Measurements from ENCODE around the gene OTOGL. TPM values are rescaled to one million over a fixed set of nuclear protein-coding genes. Genes with fewer than 3 reads are reported as not detected.

Gene OTOGL
- polyA plus RNA-seq, 1 of the 3 experiments (the other 2 are of a cell fraction): 0.61 TPM

DNA sequence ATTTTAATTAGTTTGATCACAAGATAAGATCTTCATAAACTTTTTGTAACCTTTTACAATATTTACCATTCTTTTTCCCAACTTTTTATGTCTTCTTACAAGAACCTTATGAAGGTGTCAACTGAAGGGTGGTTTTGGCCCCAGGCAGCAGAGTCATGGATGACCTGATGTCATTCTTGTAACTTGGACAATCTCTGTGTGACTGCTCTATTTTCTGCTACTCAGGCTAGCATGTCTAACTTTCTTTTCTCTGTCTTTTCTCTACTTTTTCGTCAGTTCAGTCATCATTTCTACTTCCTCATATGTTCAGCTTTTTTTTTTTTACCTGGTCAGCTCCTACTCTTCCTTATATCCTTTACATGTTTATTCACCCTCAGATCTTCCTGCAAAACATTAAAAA lies 194.0 kb downstream of the OTOGL start:
- Histone ChIP-seq H3K9ac (no peak overlapping the region), H3K9me3 (no peaks in the 10 kb centered on the region)

DNA sequence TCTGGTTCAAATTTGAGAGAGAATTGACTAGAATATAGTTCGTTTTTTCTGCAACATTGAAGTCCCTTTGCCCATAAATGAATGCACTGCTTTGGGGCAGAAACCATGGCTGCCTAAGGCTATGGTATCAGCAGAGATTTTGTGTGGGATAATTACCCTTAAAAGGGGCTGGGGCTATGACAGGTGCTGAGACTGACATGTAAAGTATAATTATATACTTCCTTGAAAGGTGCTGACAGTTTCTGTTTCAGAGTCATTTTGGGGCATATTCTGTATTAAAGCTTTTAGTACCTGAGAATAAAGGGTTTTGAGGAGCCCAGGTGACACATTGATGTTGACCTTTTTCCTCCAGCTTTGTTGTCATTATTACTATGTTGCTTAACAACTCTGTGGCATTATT lies 194.4 kb downstream of the OTOGL start:
- H2AFZ ChIP-seq (ENCODE audit: low read depth): no peak overlapping the region
- H3K27ac ChIP-seq (ENCODE audit: low read depth in 2 of 2, low read length in 1 of 2): no peak overlapping the region
- H3K9ac ChIP-seq: no peak overlapping the region
- no peaks in the 10 kb centered on the region for H3K9me2 ChIP-seq
- no peak overlapping the region for H3K4me2 ChIP-seq
- no peaks in the 10 kb centered on the region for H4K20me1 ChIP-seq (ENCODE audit: insufficient read depth)
- TF ChIP-seq NFIC (IDR thresholded peaks at IDR 0.05; ENCODE audit: borderline replicate concordance) (no peak), GABPA (IDR thresholded peaks at IDR 0.05; ENCODE audit: low read depth) (no peak), TCF12 (IDR thresholded peaks at IDR 0.05) (no peak), RCOR1 (IDR thresholded peaks at IDR 0.05; ENCODE audit: low read length) (no peak)
- TF ChIP-seq, protein P1, sequence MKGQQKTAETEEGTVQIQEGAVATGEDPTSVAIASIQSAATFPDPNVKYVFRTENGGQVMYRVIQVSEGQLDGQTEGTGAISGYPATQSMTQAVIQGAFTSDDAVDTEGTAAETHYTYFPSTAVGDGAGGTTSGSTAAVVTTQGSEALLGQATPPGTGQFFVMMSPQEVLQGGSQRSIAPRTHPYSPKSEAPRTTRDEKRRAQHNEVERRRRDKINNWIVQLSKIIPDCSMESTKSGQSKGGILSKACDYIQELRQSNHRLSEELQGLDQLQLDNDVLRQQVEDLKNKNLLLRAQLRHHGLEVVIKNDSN (IDR thresholded peaks at IDR 0.05; ENCODE audit: borderline replicate concordance, low read depth): no peak
- TF ChIP-seq, protein P2, sequence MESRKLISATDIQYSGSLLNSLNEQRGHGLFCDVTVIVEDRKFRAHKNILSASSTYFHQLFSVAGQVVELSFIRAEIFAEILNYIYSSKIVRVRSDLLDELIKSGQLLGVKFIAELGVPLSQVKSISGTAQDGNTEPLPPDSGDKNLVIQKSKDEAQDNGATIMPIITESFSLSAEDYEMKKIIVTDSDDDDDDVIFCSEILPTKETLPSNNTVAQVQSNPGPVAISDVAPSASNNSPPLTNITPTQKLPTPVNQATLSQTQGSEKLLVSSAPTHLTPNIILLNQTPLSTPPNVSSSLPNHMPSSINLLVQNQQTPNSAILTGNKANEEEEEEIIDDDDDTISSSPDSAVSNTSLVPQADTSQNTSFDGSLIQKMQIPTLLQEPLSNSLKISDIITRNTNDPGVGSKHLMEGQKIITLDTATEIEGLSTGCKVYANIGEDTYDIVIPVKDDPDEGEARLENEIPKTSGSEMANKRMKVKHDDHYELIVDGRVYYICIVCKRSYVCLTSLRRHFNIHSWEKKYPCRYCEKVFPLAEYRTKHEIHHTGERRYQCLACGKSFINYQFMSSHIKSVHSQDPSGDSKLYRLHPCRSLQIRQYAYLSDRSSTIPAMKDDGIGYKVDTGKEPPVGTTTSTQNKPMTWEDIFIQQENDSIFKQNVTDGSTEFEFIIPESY (IDR thresholded peaks at IDR 0.05; ENCODE audit: borderline replicate concordance, low read depth): no peak
- TF ChIP-seq, protein P3, sequence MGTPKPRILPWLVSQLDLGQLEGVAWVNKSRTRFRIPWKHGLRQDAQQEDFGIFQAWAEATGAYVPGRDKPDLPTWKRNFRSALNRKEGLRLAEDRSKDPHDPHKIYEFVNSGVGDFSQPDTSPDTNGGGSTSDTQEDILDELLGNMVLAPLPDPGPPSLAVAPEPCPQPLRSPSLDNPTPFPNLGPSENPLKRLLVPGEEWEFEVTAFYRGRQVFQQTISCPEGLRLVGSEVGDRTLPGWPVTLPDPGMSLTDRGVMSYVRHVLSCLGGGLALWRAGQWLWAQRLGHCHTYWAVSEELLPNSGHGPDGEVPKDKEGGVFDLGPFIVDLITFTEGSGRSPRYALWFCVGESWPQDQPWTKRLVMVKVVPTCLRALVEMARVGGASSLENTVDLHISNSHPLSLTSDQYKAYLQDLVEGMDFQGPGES (IDR thresholded peaks at IDR 0.05; ENCODE audit: low read depth, low read length): no peak
- TF ChIP-seq, protein P4, sequence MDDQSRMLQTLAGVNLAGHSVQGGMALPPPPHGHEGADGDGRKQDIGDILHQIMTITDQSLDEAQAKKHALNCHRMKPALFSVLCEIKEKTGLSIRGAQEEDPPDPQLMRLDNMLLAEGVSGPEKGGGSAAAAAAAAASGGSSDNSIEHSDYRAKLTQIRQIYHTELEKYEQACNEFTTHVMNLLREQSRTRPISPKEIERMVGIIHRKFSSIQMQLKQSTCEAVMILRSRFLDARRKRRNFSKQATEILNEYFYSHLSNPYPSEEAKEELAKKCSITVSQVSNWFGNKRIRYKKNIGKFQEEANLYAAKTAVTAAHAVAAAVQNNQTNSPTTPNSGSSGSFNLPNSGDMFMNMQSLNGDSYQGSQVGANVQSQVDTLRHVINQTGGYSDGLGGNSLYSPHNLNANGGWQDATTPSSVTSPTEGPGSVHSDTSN (IDR thresholded peaks at IDR 0.05): no peak
- peaks cover 38% of the 10 kb centered on the region for H3K27me3 ChIP-seq (ENCODE audit: insufficient read depth)
- POLR2A ChIA-PET: no interaction called here
- no peaks in the 10 kb centered on the region for H3K36me3 ChIP-seq (replicated peaks in 1 of 2; ENCODE audit: control insufficient read depth in 1 of 2, insufficient read depth in 2 of 2, low read length in 1 of 2)
- 0% methylated on average over 1 of the region's 1 CpG for WGBS (ENCODE audit: low lambda C conversion rate)
- DNase-seq: no peak
- no peaks in the 10 kb centered on the region for H3K79me2 ChIP-seq (ENCODE audit: insufficient read depth)
- CTCF ChIA-PET: no interaction called here
- no peaks in the 10 kb centered on the region for H3F3A ChIP-seq (replicated peaks; ENCODE audit: insufficient read depth)
- H3K4me1 ChIP-seq (ENCODE audit: control insufficient read depth in 1 of 2, insufficient read depth in 2 of 2, low read depth in 1 of 2, low read length in 1 of 2): no peaks in the 10 kb centered on the region
- no peak overlapping the region for H3K4me3 ChIP-seq (ENCODE audit: low read depth in 2 of 2, low read length in 1 of 2)
- no peaks in the 10 kb centered on the region for H3K9me3 ChIP-seq

More for the DNA sequence above, 194.0 kb downstream of the OTOGL start:
- Histone ChIP-seq H3K36me3 (replicated peaks in 1 of 2; ENCODE audit: control insufficient read depth in 1 of 2, insufficient read depth in 2 of 2, low read length in 1 of 2) (no peaks in the 10 kb centered on the region), H3K4me3 (ENCODE audit: low read depth in 2 of 2, low read length in 1 of 2) (no peak overlapping the region), H3K27ac (ENCODE audit: low read depth in 2 of 2, low read length in 1 of 2) (no peak overlapping the region), H3K9me2 (no peaks in the 10 kb centered on the region), H3K4me1 (ENCODE audit: control insufficient read depth in 1 of 2, insufficient read depth in 2 of 2, low read depth in 1 of 2, low read length in 1 of 2) (no peaks in the 10 kb centered on the region), H2AFZ (ENCODE audit: low read depth) (no peak overlapping the region), H3F3A (replicated peaks; ENCODE audit: insufficient read depth) (no peaks in the 10 kb centered on the region), H3K79me2 (ENCODE audit: insufficient read depth) (no peaks in the 10 kb centered on the region), H3K4me2 (no peak overlapping the region), H4K20me1 (ENCODE audit: insufficient read depth) (no peaks in the 10 kb centered on the region), H3K27me3 (ENCODE audit: insufficient read depth) (peaks cover 37% of the 10 kb centered on the region)
- 0% methylated on average over 1 of the region's 1 CpG for WGBS (ENCODE audit: low lambda C conversion rate)
- CTCF ChIA-PET: no interaction called here
- DNase-seq: no peak
- TF ChIP-seq, protein P1 (IDR thresholded peaks at IDR 0.05; ENCODE audit: borderline replicate concordance, low read depth): no peak
- no peak for TF ChIP-seq CHD2 (IDR thresholded peaks at IDR 0.05; ENCODE audit: low read length, partially characterized antibody)
- TF ChIP-seq RAD21 (IDR thresholded peaks at IDR 0.05; ENCODE audit: low read length): no peak
- no peak for TF ChIP-seq TAF1 (IDR thresholded peaks at IDR 0.05; ENCODE audit: borderline replicate concordance, low read depth, low read length)
- no peak for TF ChIP-seq EZH2phosphoT487 (IDR thresholded peaks at IDR 0.05; ENCODE audit: borderline replicate concordance, low read depth)
- TF ChIP-seq SIN3A (IDR thresholded peaks at IDR 0.05; ENCODE audit: borderline replicate concordance, low read depth, low read length): no peak
- no peak for TF ChIP-seq RFX5 (IDR thresholded peaks at IDR 0.05; ENCODE audit: low read length)
- no peak for TF ChIP-seq NFIC (IDR thresholded peaks at IDR 0.05; ENCODE audit: borderline replicate concordance)
- no peak for TF ChIP-seq JUND (IDR thresholded peaks at IDR 0.05)
- TF ChIP-seq, protein P2 (IDR thresholded peaks at IDR 0.05; ENCODE audit: borderline replicate concordance, low read depth): no peak
- TF ChIP-seq, protein P5, sequence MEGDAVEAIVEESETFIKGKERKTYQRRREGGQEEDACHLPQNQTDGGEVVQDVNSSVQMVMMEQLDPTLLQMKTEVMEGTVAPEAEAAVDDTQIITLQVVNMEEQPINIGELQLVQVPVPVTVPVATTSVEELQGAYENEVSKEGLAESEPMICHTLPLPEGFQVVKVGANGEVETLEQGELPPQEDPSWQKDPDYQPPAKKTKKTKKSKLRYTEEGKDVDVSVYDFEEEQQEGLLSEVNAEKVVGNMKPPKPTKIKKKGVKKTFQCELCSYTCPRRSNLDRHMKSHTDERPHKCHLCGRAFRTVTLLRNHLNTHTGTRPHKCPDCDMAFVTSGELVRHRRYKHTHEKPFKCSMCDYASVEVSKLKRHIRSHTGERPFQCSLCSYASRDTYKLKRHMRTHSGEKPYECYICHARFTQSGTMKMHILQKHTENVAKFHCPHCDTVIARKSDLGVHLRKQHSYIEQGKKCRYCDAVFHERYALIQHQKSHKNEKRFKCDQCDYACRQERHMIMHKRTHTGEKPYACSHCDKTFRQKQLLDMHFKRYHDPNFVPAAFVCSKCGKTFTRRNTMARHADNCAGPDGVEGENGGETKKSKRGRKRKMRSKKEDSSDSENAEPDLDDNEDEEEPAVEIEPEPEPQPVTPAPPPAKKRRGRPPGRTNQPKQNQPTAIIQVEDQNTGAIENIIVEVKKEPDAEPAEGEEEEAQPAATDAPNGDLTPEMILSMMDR (IDR thresholded peaks at IDR 0.05): no peak
- POLR2A ChIA-PET: no interaction called here
